WI38 (cell line): ENCODE measurements around the gene CD302.
"Not testable (repeated sequence)": the region's sequence is repeated elsewhere in the genome, so short reads cannot be mapped to it uniquely, and the experiment has no call there.

Experiments
- H3K4me3 ChIP-seq: 2 replicates; pipeline ENCODE4 v1.5.1; 2011; ENCODE audit warnings: low read depth, mild to moderate bottlenecking, control low read depth, low read length
- TF ChIP-seq, protein P1 (sequence below): IDR thresholded peaks from 2 replicates; pipeline ENCODE4 v1.5.1; 2012; ENCODE audit warnings: low read depth, mild to moderate bottlenecking, control low read depth, low read length

The CD302 gene

GRCh38 chr2:159750873-159751272 is 47.1 kb downstream of the CD302 start:
- TF ChIP-seq, protein P1, sequence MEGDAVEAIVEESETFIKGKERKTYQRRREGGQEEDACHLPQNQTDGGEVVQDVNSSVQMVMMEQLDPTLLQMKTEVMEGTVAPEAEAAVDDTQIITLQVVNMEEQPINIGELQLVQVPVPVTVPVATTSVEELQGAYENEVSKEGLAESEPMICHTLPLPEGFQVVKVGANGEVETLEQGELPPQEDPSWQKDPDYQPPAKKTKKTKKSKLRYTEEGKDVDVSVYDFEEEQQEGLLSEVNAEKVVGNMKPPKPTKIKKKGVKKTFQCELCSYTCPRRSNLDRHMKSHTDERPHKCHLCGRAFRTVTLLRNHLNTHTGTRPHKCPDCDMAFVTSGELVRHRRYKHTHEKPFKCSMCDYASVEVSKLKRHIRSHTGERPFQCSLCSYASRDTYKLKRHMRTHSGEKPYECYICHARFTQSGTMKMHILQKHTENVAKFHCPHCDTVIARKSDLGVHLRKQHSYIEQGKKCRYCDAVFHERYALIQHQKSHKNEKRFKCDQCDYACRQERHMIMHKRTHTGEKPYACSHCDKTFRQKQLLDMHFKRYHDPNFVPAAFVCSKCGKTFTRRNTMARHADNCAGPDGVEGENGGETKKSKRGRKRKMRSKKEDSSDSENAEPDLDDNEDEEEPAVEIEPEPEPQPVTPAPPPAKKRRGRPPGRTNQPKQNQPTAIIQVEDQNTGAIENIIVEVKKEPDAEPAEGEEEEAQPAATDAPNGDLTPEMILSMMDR, result no peak
- H3K4me3 ChIP-seq, result no peak overlapping the region

- TF ChIP-seq, protein P1, result no peak
- no peak overlapping the region for H3K4me3 ChIP-seq
These were observed 49.9 kb downstream of the CD302 start for GRCh38 chr2:159748089-159748488.

- H3K4me3 ChIP-seq, result not testable (repeated sequence)
These were observed 52.8 kb downstream of the CD302 start for GRCh38 chr2:159745237-159745636.

GRCh38 chr2:159744363-159744762 is 53.6 kb downstream of the CD302 start:
- TF ChIP-seq, protein P1, result no peak
- H3K4me3 ChIP-seq, result no peak overlapping the region

DNA sequence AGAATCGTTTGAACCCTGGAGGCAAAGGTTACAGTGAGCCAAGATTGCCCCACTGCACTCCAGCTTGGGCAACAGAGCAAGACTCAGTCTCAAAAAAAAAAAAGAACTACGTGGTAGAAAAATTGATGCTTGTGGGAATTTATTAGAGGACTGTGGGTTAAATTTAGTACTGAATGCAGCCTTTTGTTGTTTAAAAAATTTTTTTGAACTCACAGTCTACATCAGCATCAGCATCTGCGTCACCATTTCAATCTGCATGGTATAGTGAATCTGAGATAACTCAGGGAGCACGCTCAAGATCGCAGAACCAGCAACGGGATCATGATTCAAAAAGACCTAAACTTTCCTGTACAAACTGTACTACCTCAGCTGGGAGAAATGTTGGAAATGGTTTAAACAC is 55.2 kb downstream of the CD302 start:
- TF ChIP-seq, protein P1, result no peak

GRCh38 chr2:159738509-159739390 is 59.3 kb downstream of the CD302 start:
- H3K4me3 ChIP-seq, result no peak overlapping the region
- TF ChIP-seq, protein P1, result no peak

More for the DNA sequence above, 55.2 kb downstream of the CD302 start:
- H3K4me3 ChIP-seq, result no peak overlapping the region

GRCh38 chr2:159737917-159738296 is 60.1 kb downstream of the CD302 start:
- TF ChIP-seq, protein P1, result no peak
- H3K4me3 ChIP-seq, result no peak overlapping the region
